Suprapubic skin (tissue), 4 donors: Measurements from ENCODE around the gene ZNF143. TPM values are rescaled to one million over a fixed set of nuclear protein-coding genes. Genes with fewer than 3 reads are reported as not detected.

Experiments
- DNase-seq, 2 donors: peaks; one replicate each; pipeline ENCODE4 v3.0.0-alpha.2; 2019; ENCODE audit warnings: low spot score in 2 of 2
- H3K27ac ChIP-seq: fragments of 200-600 bp; sonication (generic); one replicate; pipeline ENCODE4 v1.5.1; 2019
- H3K27me3 ChIP-seq: fragments of 200-600 bp; sonication (generic); one replicate; pipeline ENCODE4 v1.5.1; 2019
- H3K36me3 ChIP-seq: fragments of 200-600 bp; sonication (generic); one replicate; pipeline ENCODE4 v1.5.1; 2019
- H3K4me1 ChIP-seq: fragments of 200-600 bp; sonication (generic); one replicate; pipeline ENCODE4 v1.5.1; 2019
- H3K4me3 ChIP-seq: fragments of 200-600 bp; sonication (generic); one replicate; pipeline ENCODE4 v1.5.1; 2019; ENCODE audit warnings: mild to moderate bottlenecking
- H3K9me3 ChIP-seq: fragments of 200-600 bp; sonication (generic); one replicate; pipeline ENCODE4 v1.5.1; 2019
- EP300 ChIP-seq: sonication (generic); formaldehyde crosslinking; IDR thresholded peaks from one replicate; pipeline ENCODE4 v1.6.1; 2017; ENCODE audit warnings: antibody characterized with exemption
- POLR2A ChIP-seq, 2 donors: fragments of 450-650 bp; IDR thresholded peaks; one replicate each; pipeline ENCODE4 v1.6.1; 2017; ENCODE audit warnings: antibody characterized with exemption in 2 of 2, mild to moderate bottlenecking in 2 of 2, moderate library complexity in 2 of 2
- POLR2AphosphoS5 ChIP-seq, 3 donors: sonication (generic); formaldehyde crosslinking; IDR thresholded peaks; one replicate each; pipeline ENCODE4 v1.6.1; 2017; ENCODE audit warnings: antibody characterized with exemption in 3 of 3
- WGBS: methylation state at CpG from one replicate; pipeline ENCODE4 v1.1.5; 2018; 5-methylcytosine and 5-hydroxymethylcytosine counted together
- total RNA-seq, 4 donors: library from RNA; depleted of rRNA; stranded (reverse); fragments of >200 nt; gene quantifications; one replicate each; pipeline ENCODE4 v1.1.0, GENCODE V29; 2016
- TF ChIP-seq, protein P1 (sequence below), 2 donors: fragments of 200-600 bp in 1 of 2; fragments of 450-650 bp in 1 of 2; sonication (generic) in 1 of 2; IDR thresholded peaks; one replicate each; pipeline ENCODE4 v1.5.1; 2016 to 2019; ENCODE audit warnings: antibody characterized with exemption in 2 of 2, mild to moderate bottlenecking in 1 of 2, moderate library complexity in 1 of 2

The ZNF143 gene
- total RNA-seq, 4 donors from 2014 or later, result 16.1 to 25.9 (median 18.4) TPM

DNA sequence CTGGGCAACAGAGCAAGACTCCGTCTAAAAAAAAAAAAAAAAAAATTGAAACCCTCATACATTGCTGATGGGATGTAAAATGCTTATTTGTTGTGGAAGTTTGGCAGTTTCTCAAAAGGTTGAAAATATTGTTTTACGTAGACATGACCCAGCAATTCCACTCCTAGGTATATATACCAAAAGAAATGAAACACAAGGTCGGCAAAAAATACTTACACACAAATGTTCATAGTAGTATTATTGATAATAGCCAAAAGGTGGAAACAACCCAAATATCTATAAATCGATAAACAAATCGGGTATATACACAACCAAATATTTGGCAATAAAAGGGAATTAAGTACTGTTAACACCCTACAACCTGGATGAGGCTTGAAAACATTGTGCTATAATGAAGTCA lies 5.1 kb upstream of the ZNF143 start:
- TF ChIP-seq POLR2AphosphoS5 (IDR thresholded peaks at IDR 0.05) (no peak), POLR2A (IDR thresholded peaks at IDR 0.05) (no peak), EP300 (no peak)
- TF ChIP-seq, protein P1, sequence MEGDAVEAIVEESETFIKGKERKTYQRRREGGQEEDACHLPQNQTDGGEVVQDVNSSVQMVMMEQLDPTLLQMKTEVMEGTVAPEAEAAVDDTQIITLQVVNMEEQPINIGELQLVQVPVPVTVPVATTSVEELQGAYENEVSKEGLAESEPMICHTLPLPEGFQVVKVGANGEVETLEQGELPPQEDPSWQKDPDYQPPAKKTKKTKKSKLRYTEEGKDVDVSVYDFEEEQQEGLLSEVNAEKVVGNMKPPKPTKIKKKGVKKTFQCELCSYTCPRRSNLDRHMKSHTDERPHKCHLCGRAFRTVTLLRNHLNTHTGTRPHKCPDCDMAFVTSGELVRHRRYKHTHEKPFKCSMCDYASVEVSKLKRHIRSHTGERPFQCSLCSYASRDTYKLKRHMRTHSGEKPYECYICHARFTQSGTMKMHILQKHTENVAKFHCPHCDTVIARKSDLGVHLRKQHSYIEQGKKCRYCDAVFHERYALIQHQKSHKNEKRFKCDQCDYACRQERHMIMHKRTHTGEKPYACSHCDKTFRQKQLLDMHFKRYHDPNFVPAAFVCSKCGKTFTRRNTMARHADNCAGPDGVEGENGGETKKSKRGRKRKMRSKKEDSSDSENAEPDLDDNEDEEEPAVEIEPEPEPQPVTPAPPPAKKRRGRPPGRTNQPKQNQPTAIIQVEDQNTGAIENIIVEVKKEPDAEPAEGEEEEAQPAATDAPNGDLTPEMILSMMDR (IDR thresholded peaks at IDR 0.05), result no peak
- Histone ChIP-seq H3K4me1 (peaks cover 8% of the 10 kb centered on the region), H3K27ac (no peak overlapping the region), H3K27me3 (no peaks in the 10 kb centered on the region), H3K36me3 (no peaks in the 10 kb centered on the region), H3K4me3 (no peak overlapping the region), H3K9me3 (peaks cover 7% of the 10 kb centered on the region)
- no peak for DNase-seq
- WGBS, result 93% methylated on average over 5 of the region's 5 CpGs

DNA sequence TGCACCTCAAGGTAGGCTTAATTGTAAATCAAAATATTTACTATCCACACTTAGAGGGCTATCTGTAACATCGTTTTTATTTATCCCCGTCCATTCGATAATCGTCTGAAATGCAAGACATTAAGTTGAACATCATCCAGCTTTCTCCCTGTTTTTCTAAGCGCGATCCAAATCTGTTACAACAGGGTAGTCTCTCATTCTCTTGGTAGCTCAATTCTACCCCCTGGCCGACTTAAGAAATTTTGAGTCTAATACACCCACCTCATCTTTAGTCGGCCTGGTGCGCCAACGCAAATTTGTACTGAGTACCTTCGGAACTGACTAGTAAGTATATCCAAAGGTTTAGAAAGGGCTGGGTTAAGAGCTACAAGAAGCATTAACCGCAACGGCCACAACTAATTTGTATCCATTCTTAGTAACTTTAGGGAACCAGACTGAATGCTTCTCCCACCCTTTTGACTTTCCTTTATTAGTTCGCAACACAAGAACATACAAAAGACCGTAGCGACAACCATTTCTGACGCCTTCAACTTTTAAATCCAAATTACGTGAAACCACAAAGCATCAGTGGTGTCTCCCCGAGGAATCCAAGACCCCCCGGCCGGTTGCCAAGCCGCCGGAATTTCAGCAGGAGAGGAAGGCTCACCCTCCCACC lies 1.0 kb upstream of the ZNF143 start:
- DNase-seq, result no peak
- Histone ChIP-seq H3K27me3 (no peaks in the 10 kb centered on the region), H3K36me3 (no peaks in the 10 kb centered on the region), H3K4me3 (peak overlapping the region; percentile 79), H3K4me1 (peaks cover 27% of the 10 kb centered on the region), H3K9me3 (no peaks in the 10 kb centered on the region), H3K27ac (peak overlapping the region; percentile 100)
- WGBS, result under 1% methylated on average over 23 of the region's 23 CpGs
- TF ChIP-seq, protein P1 (IDR thresholded peaks at IDR 0.05), result no peak
- no peak for TF ChIP-seq EP300
- no peak for TF ChIP-seq POLR2A (IDR thresholded peaks at IDR 0.05)
- no peak for TF ChIP-seq POLR2AphosphoS5 (IDR thresholded peaks at IDR 0.05)

DNA sequence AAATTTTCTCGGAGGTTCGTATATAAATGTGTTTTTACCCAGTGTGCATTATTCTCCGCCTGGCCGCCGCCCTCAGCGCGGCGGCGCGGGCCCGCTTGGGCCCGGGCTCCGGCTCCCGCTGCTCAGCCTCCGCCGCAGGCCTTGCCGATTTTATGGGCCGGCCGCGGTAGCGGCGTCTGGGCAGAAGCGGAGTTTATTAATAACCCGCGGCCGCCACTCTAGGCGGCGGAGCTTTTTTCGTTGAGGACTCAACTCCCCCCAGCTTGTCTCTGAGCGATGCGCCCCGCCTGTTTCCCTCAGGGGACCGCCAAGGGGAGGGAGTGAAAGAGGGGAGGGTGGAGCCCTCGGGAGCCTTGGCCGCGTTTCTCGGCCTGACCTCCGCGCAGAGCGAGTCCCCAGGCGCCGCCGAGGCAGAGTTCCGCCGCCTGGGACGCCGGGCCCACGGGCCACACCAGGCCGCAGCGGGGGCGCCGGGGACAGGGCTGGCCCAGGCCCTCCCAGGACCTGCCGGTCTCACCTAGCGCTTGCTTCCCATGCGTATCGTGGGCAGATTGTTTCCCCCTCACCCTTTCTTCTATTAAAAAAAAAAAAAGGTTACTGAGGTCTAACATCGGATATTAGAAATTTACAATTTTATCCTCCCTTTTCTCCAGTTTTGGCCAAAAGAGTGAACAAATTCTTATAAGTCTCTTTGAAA lies 399 bp downstream of the ZNF143 start:
- Histone ChIP-seq H3K27me3 (no peaks in the 10 kb centered on the region), H3K27ac (peak overlapping the region; percentile 100), H3K36me3 (no peaks in the 10 kb centered on the region), H3K9me3 (no peaks in the 10 kb centered on the region), H3K4me3 (peak overlapping the region; percentile 79), H3K4me1 (peaks cover 27% of the 10 kb centered on the region)
- under 1% methylated on average over 40 of the region's 57 CpGs for WGBS
- TF ChIP-seq, protein P1 (IDR thresholded peaks at IDR 0.05), result peak in 1 of 2 donors; percentile 31
- TF ChIP-seq POLR2A (IDR thresholded peaks at IDR 0.05), result peak; percentile 92 to 94
- TF ChIP-seq POLR2AphosphoS5 (IDR thresholded peaks at IDR 0.05), result peak in 2 of 3 donors; percentile 83 to 85
- TF ChIP-seq EP300, result no peak
- peak; percentile 94 for DNase-seq

DNA sequence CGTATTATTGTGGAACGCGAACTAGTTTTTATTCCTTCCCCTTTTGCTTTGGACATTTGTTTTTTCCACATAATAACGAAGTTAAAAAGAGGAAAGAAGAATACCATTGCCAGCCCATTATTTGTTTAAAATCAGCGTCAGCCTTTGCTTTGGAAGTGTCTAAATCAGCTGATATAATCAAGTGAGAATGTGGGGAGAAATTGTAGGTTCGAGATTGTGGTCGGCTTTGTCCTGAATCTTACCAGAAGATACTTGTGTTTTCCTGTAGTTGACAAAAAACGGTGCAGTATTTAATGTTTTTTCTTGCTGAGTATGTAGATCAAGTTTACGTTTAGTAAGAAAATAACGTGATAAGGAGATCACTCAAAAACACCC lies 935 bp downstream of the ZNF143 start:
- Histone ChIP-seq H3K36me3 (no peaks in the 10 kb centered on the region), H3K9me3 (no peaks in the 10 kb centered on the region), H3K4me3 (peak overlapping the region; percentile 79), H3K27ac (peak overlapping the region; percentile 100), H3K27me3 (no peaks in the 10 kb centered on the region), H3K4me1 (peaks cover 27% of the 10 kb centered on the region)
- no peak for TF ChIP-seq EP300
- TF ChIP-seq, protein P1 (IDR thresholded peaks at IDR 0.05), result no peak
- 1% methylated on average over 10 of the region's 10 CpGs for WGBS
- no peak for DNase-seq

DNA sequence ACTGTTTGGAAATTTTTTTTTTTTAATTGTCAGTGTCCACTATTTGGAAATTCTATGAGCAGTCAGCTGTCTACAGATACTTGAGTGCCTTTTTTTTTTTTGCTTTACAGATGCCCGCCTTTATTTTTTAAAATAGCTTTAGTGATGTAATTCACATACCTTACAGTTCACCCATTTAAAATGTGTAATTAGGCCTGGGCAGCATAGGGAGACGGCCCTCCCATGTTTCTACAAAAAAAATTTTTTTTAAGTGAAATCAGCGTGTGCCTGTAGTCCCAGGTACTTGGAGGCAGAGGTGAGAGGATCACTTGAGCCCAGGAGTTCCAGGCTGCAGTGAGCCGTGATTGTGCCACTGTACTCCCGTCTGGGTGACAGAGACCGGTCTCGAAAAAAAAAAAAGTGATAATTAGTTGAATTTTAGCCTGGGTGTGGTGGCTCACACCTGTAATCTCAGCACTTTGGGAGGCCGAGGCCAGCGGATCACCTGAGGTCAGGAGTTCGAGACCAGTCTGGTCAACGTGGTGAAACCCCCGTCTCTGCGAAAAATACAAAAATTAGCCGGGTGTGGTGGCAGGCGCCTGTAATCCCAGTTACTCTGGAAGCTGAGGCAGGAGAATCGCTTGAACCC lies 1.5 kb downstream of the ZNF143 start:
- H3K36me3 ChIP-seq, result no peaks in the 10 kb centered on the region
- no peak for DNase-seq
- TF ChIP-seq POLR2AphosphoS5 (IDR thresholded peaks at IDR 0.05), result no peak
- TF ChIP-seq POLR2A (IDR thresholded peaks at IDR 0.05), result no peak
- TF ChIP-seq EP300, result no peak
- TF ChIP-seq, protein P1 (IDR thresholded peaks at IDR 0.05), result no peak
- WGBS, result 83% methylated on average over 16 of the region's 16 CpGs
- H3K27me3 ChIP-seq, result no peaks in the 10 kb centered on the region
- no peaks in the 10 kb centered on the region for H3K9me3 ChIP-seq
- peaks cover 27% of the 10 kb centered on the region for H3K4me1 ChIP-seq
- peak overlapping the region; percentile 100 for H3K27ac ChIP-seq
- H3K4me3 ChIP-seq, result peak overlapping the region; percentile 79
